IMR-90 (cell line): ENCODE data around the gene TPSB2.

Experiments used
- POLR2A ChIP-seq: IDR thresholded peaks from 2 replicates; pipeline ENCODE4 v1.6.1; 2012; ENCODE audit warnings: mild to moderate bottlenecking, low read depth, low read length
- RCOR1 ChIP-seq: IDR thresholded peaks from 2 replicates; pipeline ENCODE4 v1.6.1; 2012; ENCODE audit warnings: mild to moderate bottlenecking, low read length, improper control_type of control experiment; ENCODE audit not compliant: insufficient replicate concordance
- TF ChIP-seq, protein P1 (sequence below): conservative IDR thresholded peaks from 2 replicates; pipeline ENCODE4 v1.5.1; 2012; ENCODE audit warnings: mild to moderate bottlenecking, low read depth, low read length, improper control_type of control experiment

DNA sequence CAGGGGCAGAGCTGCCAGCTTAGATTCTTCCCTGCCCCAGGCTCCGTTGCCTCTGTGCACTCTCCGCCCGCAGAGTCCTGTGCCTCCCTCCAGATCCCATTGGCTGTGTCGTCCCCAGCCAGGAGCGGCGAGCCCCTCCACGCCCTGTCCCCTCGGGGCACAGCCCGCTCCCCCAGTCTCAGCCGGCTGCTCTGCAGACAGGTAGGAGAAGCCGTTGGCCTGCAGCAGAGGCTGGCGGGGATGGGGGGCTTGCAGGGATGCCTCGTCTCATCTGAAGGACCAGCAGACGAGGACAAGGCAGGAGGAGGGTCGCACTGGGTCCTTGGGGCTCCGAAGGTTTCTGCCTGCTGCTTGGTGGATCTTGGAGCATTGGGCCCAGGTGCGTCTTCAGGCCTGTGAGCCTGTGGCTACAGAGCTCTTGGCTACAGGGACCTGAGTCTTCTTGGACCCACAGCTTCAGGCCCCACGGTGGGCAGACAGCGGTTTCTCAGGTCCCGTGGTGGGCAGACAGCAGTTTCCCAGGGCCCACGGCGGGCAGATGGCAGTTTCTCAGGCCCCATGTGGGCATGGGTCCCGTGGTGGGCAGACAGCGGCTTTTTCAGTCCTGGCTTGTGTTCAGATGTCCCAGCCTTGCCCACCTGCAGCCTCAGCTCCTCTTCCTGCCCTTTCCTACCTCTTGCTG, 10.9 kb downstream of the TPSB2 start:
- TF ChIP-seq, protein P1, sequence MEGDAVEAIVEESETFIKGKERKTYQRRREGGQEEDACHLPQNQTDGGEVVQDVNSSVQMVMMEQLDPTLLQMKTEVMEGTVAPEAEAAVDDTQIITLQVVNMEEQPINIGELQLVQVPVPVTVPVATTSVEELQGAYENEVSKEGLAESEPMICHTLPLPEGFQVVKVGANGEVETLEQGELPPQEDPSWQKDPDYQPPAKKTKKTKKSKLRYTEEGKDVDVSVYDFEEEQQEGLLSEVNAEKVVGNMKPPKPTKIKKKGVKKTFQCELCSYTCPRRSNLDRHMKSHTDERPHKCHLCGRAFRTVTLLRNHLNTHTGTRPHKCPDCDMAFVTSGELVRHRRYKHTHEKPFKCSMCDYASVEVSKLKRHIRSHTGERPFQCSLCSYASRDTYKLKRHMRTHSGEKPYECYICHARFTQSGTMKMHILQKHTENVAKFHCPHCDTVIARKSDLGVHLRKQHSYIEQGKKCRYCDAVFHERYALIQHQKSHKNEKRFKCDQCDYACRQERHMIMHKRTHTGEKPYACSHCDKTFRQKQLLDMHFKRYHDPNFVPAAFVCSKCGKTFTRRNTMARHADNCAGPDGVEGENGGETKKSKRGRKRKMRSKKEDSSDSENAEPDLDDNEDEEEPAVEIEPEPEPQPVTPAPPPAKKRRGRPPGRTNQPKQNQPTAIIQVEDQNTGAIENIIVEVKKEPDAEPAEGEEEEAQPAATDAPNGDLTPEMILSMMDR: no peak
- TF ChIP-seq POLR2A (no peak), RCOR1 (no peak)
